CD4-positive, alpha-beta T cell treated with Interleukin-17A for 1 hour (primary cell): ENCODE measurements around the gene RPL37A.
"Not testable (repeated sequence)": the region's sequence is repeated elsewhere in the genome, so short reads cannot be mapped to it uniquely, and the experiment has no call there.

ENCODE experiments used
- DNase-seq: peaks from one replicate; pipeline ENCODE4 v3.0.0-alpha.2; 2020

The RPL37A gene

GRCh38 chr2:216518566-216519119, 20.0 kb downstream of the RPL37A start:
- DNase-seq = not testable (repeated sequence)

GRCh38 chr2:216519154-216519762, 20.6 kb downstream of the RPL37A start:
- peak; percentile 57 for DNase-seq

DNA sequence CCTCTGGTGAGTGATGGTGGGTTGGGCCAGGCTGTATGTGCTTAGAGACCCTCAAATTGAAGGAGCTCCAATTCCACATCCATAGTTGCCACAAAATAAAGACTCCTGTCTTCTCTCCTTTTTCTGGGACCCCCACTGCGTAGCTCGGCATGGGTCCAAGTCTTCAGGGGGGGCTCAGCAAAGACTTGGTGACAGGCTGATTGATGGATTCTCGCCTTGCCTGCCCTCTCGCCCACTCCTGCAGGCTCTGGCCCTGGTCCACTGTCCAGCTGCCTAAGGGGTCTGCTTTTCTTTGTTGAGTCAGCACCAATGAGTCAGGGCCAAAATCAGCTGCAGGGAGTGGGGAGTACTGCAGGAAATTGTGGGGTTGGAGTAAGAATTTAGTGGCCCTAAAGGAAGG, 21.5 kb downstream of the RPL37A start:
- DNase-seq = no peak

- no peak for DNase-seq
Observed at GRCh38 chr2:216522892-216523502, 24.4 kb downstream of the RPL37A start.

GRCh38 chr2:216525972-216526371, 27.3 kb downstream of the RPL37A start:
- DNase-seq = no peak

DNA sequence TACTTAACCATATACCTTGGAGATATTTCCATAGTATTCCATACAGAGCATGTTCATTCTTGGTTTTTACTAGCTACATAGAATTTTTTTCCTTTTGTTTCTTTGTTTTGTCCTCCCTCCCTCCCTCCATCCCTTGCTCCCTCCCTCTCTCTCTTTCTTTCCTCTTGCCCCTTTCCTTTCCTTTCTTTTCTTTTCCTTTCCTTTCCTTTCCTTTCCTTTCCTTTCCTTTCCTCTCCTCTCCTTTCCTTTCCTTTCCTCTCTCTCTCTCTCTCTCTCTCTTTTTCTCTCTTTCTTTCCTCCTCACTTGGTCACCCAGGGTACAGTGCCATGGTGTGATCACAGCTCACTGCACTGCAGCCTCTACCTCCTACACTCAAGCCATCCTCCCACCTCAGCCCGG, 28.3 kb downstream of the RPL37A start:
- no peak for DNase-seq

- no peak for DNase-seq
Observed at GRCh38 chr2:216527600-216527999, 29.0 kb downstream of the RPL37A start.

DNA sequence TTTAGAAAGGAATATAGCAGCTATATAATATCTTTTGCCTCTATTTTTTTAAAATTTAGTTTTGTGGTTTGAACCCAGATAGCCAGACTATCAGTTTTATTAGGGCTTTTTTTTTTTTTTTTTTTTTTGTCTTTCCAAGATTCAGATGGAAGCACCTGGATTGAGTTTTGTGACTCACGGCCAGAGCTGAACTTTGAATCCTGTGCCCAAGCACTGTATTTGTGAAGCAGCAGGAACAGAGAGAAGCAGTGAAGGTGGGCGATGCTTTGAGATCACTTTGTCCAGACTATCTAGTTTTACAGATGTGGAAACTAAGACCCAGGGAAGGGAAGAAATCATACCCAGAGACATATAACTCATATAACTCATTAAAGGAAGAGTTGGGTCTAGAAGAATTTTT, 33.9 kb downstream of the RPL37A start:
- DNase-seq = no peak

DNA sequence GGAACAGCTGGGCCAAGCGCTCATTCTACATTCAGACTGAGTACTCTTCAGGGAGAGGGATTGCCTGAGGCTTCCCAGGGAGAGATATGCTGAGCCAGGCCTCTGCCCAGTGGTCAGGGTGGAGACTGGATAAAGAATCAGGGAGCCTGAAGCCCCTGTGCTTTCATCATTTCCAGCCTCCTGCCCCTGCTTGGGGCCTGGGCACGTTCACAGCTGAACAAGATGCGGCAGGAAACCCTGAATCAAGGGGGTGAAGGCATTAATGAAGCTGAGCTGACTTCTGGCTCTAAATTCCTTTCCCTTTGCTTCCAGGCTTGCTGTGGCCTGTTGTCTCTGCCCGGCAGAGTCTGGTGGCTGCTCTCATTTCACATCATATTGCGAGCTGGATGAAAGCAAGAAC, 35.0 kb downstream of the RPL37A start:
- no peak for DNase-seq

DNA sequence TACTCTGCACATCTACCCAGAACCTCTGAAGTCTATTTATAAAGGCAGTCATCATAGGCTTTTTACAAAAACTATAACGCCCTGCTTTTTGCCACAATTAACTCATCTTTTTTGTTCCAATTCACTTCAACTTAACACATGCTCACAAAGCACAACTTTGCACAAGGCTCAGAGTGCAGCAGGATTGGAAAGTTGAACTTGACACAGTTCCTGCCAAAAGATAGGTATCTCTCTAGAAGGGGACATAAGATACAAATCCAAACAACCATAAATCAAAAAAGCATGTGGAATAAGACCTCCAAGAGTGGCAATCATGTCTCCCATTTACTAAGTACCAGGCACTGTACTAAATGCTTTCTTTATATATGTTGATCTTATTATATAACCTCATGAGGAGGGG, 36.2 kb downstream of the RPL37A start:
- no peak for DNase-seq

- DNase-seq = no peak
Observed at GRCh38 chr2:216535454-216535995, 36.9 kb downstream of the RPL37A start.

DNA sequence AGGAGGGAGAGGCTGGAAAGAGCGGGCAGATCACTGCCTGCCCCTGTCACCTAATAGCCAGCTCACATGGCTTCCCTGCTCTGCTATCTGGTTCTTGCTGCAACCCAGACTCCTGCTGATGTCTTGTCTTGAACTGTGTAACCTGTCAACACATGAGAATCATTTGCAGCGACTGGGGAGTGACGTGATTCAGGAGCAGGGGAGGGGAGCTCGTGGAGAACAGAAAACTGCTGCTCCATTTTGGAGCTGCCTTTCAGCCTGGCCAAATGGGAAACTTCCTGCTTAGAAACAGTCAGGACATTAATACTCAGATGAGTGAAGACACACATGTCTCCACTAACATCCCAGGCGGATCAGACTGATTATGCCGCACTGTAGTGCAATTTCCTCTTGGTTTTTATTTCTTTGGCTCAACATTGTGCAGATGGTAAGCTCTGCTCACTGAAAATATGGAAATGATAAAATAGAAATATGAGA, 38.1 kb downstream of the RPL37A start:
- no peak for DNase-seq

- DNase-seq = no peak
Observed at GRCh38 chr2:216537366-216537765, 38.7 kb downstream of the RPL37A start.

GRCh38 chr2:216538538-216538937, 39.9 kb downstream of the RPL37A start:
- no peak for DNase-seq

GRCh38 chr2:216539120-216539519, 40.5 kb downstream of the RPL37A start:
- DNase-seq = no peak

- DNase-seq = no peak
Observed at GRCh38 chr2:216539791-216540241, 41.2 kb downstream of the RPL37A start.

DNA sequence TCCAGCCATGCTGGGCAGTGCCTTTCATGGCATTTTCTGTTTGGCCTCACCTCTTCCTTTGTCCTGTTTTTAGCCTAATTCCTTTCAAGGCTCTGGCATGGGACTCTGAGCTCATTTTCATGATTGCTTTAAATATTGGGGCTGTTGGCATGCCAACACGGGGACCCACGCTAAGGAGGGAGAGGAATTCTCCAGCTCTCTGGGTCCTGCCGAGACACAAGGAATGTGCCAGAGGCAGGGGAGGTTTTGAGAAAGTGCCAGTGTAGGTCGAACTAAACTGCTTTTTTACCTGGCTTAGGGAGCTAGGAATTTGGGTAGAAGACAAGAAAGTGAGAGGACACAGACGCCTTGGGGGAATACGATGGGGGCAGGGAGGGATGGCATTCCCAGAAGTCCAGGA, 42.3 kb downstream of the RPL37A start:
- DNase-seq = no peak

DNA sequence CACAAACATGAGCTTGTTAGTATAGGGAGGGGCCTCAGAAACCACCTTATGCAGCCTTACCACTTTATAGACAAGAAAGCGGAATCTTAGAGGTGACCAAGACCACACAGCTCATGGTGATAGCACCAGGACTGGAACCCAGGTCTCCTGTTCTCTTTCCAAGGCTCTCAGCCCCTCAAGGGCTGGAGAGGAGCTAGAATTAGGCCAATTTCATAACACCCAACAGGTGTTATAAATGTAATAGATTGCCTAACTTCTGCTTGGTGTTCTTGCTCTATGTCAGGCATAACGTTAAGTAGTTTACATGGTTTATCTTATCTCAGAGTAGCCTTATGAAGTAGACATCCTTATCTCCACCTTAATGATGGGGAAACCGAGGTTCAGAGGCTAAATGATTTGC, 42.9 kb downstream of the RPL37A start:
- DNase-seq = no peak

DNA sequence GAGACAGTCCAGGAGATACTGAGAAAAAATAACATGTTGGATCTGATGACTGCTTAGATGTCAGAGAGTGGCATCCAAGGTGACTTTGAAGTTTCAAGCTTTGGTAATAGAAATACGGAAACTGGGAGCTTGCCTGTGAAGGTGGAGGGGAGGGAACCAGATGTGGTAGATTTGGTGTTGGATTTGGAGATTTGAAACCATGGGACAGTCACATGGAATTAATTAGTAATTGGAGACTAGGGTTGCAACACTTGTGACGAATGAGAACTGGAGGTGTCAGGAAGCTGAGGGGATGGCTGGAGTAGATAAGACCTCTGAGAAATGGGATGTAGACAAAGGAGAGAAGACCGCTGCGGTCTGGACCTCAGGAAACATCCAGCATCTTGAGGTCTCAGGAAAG, 46.7 kb downstream of the RPL37A start:
- DNase-seq = no peak

DNA sequence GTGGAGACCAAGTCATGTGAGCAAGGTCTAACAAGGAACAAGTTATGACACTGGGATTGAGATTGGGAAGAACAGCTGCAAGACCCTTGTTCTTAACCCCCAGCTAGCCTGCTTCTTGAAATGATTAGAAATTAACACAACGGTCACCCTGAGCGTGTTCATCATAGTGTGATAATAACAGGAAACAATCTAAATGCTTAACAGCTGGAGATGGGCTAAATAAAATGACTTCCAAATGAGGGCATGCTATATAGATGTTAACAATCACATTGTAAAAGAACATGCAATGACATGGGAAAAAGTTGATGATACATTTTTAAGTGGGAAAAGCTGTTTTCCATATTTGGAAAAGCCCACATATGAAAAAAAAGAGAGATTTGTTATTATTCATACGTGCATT, 47.6 kb downstream of the RPL37A start:
- no peak for DNase-seq

- no peak for DNase-seq
Observed at GRCh38 chr2:216546641-216547403, 48.2 kb downstream of the RPL37A start.

DNA sequence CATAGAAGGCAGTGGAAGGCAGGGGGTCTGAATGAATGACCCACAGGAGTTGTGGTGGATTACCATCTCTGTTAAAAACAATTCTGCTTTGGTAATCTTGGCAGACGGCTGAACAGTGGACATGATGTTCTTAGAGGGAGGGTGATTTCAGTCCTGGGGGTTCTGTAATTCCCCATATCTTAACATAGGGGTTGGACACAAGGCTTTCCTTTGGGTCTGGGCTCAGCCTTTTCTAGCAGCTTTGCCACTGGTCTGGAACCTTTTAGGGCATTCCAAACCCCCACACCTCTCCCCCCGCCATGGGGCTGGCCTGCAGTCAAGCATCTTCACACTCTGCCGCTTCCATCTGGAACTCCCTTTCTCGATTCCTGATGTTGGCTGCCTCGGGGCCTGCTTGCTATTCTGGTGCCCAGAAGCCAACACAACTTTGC, 50.3 kb downstream of the RPL37A start:
- no peak for DNase-seq

- no peak for DNase-seq
Observed at GRCh38 chr2:216549926-216550690, 51.5 kb downstream of the RPL37A start.
